ENCODE measurements around the gene CLOCK. TPM values are rescaled to one million over a fixed set of nuclear protein-coding genes. Genes with fewer than 3 reads are reported as not detected.
A peak's percentile ranks its signal among the peaks of the same experiment; 100 is the strongest.

The CLOCK gene
- total and polyA plus RNA-seq, 2 of the 13 experiments (the other 11 are each of a cell fraction or from before 2014, with no cell fraction given), result 8.8 to 13.5 TPM

DNA sequence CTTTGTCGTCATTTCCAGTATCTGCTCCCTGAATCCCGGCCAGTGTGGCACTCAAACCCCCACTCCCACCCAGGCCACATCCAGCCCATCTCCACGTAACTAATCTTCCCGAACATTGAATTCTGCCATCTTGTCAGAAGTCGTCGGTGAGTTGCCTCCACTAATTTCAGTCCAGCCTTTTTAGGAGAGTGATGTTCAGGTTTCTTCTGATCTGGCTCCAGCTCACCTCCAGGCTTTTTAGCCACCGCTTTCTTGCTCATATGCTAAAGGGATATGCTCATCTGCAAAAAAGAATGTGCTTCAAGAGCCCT, 149.6 kb downstream of the CLOCK start:
- Histone ChIP-seq H3K9ac (ENCODE audit: insufficient read depth, low read depth, low read length) (peak overlapping the region; percentile 84), H3K27me3 (ENCODE audit: control insufficient read depth in 1 of 2, insufficient read depth in 2 of 2, low read length in 2 of 2) (no peaks in the 10 kb centered on the region; a peak in 2 of 5 replicates), H3K4me2 (ENCODE audit: low read depth, low read length) (peak overlapping the region; percentile 77), H3K36me3 (replicated peaks in 1 of 2; ENCODE audit: control insufficient read depth in 1 of 2, insufficient read depth in 2 of 2, low read length in 2 of 2) (peaks cover 0 to 8% of the 10 kb centered on the region in 2 experiments; a peak in 1 of 5 replicates), H3K4me1 (ENCODE audit: insufficient read depth, low read length) (peaks cover 50% of the 10 kb centered on the region), H3K79me2 (ENCODE audit: insufficient read depth, low read length) (peaks cover 46% of the 10 kb centered on the region), H2AFZ (ENCODE audit: low read length) (no peak overlapping the region), H3K9me3 (ENCODE audit: low read length) (no peaks in the 10 kb centered on the region), H4K20me1 (ENCODE audit: insufficient read depth, low read length) (peaks cover 20% of the 10 kb centered on the region), H3K27ac (ENCODE audit: extremely low read length, insufficient read depth, low read length) (peak overlapping the region; percentile 80), H3K4me3 (replicated peaks in 1 of 3; ENCODE audit: insufficient read depth in 1 of 3, low read depth in 2 of 3, low read length in 3 of 3) (peak overlapping the region; percentile 84 to 98 (median 91))
- ChIA-PET POLR2A (interaction anchor here (2.6 to 2.8 kb wide), 3 partner anchors 11 to 149 kb away, joined by 8 to 21 read pairs (median 17); partner anchors contain the start of genes CLOCK and SRD5A3), CTCF (ENCODE audit: low intra/inter-chr PET ratio, low total read pairs) (no interaction called here)
- in situ Hi-C loops (cut with HindIII; ENCODE audit: extremely low pct_ligation_motif_present, low pct_unique_long_range_greater_than_20kb) (loop anchor here (25.0 kb wide), 1 partner anchor 465 kb away; the partner anchor contains the start of gene EXOC1), intact Hi-C loops (cut with micrococcal nuclease; ENCODE audit: unreplicated experiment) (loop anchor here (5.0 kb wide), 1 partner anchor 35 kb away; no protein-coding TSS in a partner anchor)
- FAIRE-seq (no peak), ATAC-seq (no peak), DNase-seq (ENCODE audit: low spot score) (no peak)
- no TSS peak for BruUV-seq (replicated peaks)
- no peak for TF ChIP-seq ZNF7 (CRISPR knock-in tag; IDR thresholded peaks at IDR 0.05)
- TF ChIP-seq ELF4 (CRISPR knock-in tag; IDR thresholded peaks at IDR 0.05; ENCODE audit: borderline replicate concordance), result 0 out of 2 replicates have a peak, but pooled peaks have one; percentile 16
- 2% methylated on average over 7 of the region's 7 CpGs for WGBS (ENCODE audit: low lambda C conversion rate)

DNA sequence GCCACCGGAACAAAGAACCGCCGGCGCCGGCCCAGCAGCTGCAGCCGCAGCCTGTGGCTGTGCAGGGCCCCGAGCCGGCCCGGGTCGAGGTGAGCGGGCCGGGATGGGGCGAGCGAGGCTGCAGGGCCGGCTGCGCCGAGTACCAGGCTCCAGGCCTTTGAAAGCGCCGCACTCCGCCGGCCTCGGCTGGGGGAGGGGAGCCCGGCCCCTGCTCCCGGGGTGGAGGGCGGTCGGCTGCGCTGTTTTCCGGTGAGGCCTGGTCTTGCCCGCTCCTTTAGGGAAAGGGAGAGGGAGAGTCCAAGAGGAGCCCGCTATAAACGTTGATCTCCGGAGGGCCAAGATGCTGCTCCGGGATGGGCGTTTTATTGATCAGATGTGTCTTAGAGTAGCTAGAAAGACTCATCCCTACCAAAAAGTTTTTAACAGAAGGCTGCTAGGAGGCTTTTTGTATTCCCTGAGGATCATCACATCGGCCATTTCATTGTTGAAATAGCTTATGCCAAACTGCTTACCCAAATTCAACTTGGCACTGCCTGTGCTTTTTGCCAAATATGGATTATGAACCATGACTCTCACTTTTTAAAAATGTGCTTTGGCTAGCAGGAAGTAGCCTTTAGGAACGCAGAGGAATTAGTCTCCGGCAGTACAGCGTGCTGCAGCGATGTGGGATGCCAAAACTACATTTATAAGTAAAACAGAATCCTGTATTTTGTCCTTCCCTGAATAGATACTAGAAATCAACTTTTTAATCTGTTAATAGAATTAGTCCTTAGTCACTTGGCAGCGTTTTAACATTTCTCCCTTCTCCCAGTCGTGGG, 150.2 kb downstream of the CLOCK start:
- intact Hi-C loops (cut with micrococcal nuclease; ENCODE audit: unreplicated experiment), result loop anchor here (5.0 kb wide), 1 partner anchor 36 kb away; no protein-coding TSS in a partner anchor
- under 1% methylated on average over 33 of the region's 41 CpGs for WGBS (ENCODE audit: low lambda C conversion rate)
- TF ChIP-seq NKX3-1 (CRISPR knock-in tag; IDR thresholded peaks at IDR 0.05) (0 out of 2 replicates have a peak, but pooled peaks have one; percentile 23), EHMT2 (IDR thresholded peaks at IDR 0.05; ENCODE audit: borderline replicate concordance, low read depth, low read length) (no peak), ZNF776 (CRISPR knock-in tag; IDR thresholded peaks at IDR 0.05) (no peak), ZNF737 (CRISPR knock-in tag; IDR thresholded peaks at IDR 0.05; ENCODE audit: borderline replicate concordance) (0 out of 2 replicates have a peak, but pooled peaks have one; percentile 24), XBP1 (CRISPR knock-in tag; IDR thresholded peaks at IDR 0.05) (no peak), ZFP36L2 (CRISPR knock-in tag; IDR thresholded peaks at IDR 0.05) (no peak), ZFY (CRISPR knock-in tag; IDR thresholded peaks at IDR 0.05) (peak; percentile 75), ZNF546 (CRISPR knock-in tag; conservative IDR thresholded peaks at IDR 0.05) (0 out of 2 replicates have a peak, but pooled peaks have one; percentile 18), TCF7 (IDR thresholded peaks at IDR 0.05; ENCODE audit: low read depth) (peak; percentile 19; the same call in 1 of the 2 replicates), POLR2A (IDR thresholded peaks at IDR 0.05; ENCODE audit: insufficient read depth in 1 of 2, low read depth in 2 of 2, low read length in 2 of 2) (peak in 1 of 2 experiments; percentile 38; a peak in 1 of 4 replicates), SRF (IDR thresholded peaks at IDR 0.05; ENCODE audit: low read depth, low read length) (peak; percentile 34; the same call in 1 of the 2 replicates), ZNF766 (CRISPR knock-in tag; IDR thresholded peaks at IDR 0.05; ENCODE audit: borderline replicate concordance) (0 out of 2 replicates have a peak, but pooled peaks have one; percentile 37), PRMT3 (CRISPR knock-in tag; IDR thresholded peaks at IDR 0.05; ENCODE audit: borderline replicate concordance, low read depth) (no peak)
- TF ChIP-seq, protein P1, sequence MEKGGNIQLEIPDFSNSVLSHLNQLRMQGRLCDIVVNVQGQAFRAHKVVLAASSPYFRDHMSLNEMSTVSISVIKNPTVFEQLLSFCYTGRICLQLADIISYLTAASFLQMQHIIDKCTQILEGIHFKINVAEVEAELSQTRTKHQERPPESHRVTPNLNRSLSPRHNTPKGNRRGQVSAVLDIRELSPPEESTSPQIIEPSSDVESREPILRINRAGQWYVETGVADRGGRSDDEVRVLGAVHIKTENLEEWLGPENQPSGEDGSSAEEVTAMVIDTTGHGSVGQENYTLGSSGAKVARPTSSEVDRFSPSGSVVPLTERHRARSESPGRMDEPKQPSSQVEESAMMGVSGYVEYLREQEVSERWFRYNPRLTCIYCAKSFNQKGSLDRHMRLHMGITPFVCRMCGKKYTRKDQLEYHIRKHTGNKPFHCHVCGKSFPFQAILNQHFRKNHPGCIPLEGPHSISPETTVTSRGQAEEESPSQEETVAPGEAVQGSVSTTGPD (CRISPR knock-in tag; IDR thresholded peaks at IDR 0.05), result 0 out of 2 replicates have a peak, but pooled peaks have one; percentile 39

More for the DNA sequence above, 150.2 kb downstream of the CLOCK start:
- Histone ChIP-seq H2AFZ (ENCODE audit: low read length) (no peak overlapping the region), H3K27me3 (ENCODE audit: control insufficient read depth in 1 of 2, insufficient read depth in 2 of 2, low read length in 2 of 2) (no peaks in the 10 kb centered on the region; a peak in 2 of 5 replicates), H3K9ac (ENCODE audit: insufficient read depth, low read depth, low read length) (peak overlapping the region; percentile 84), H3K79me2 (ENCODE audit: insufficient read depth, low read length) (peaks cover 46% of the 10 kb centered on the region), H3K27ac (ENCODE audit: extremely low read length, insufficient read depth, low read length) (peak overlapping the region; percentile 80), H4K20me1 (ENCODE audit: insufficient read depth, low read length) (peaks cover 20% of the 10 kb centered on the region), H3K4me2 (ENCODE audit: low read depth, low read length) (peak overlapping the region; percentile 77), H3K4me3 (replicated peaks in 1 of 3; ENCODE audit: insufficient read depth in 1 of 3, low read depth in 2 of 3, low read length in 3 of 3) (peak overlapping the region; percentile 84 to 98 (median 91)), H3K9me3 (ENCODE audit: low read length) (no peaks in the 10 kb centered on the region), H3K36me3 (replicated peaks in 1 of 2; ENCODE audit: control insufficient read depth in 1 of 2, insufficient read depth in 2 of 2, low read length in 2 of 2) (peaks cover 0 to 8% of the 10 kb centered on the region in 2 experiments; a peak in 1 of 5 replicates), H3K4me1 (ENCODE audit: insufficient read depth, low read length) (peaks cover 50% of the 10 kb centered on the region)
- in situ Hi-C loops (cut with HindIII; ENCODE audit: extremely low pct_ligation_motif_present, low pct_unique_long_range_greater_than_20kb), result loop anchor here (25.0 kb wide), 1 partner anchor 466 kb away; the partner anchor contains the start of gene EXOC1
- CTCF ChIA-PET (ENCODE audit: low intra/inter-chr PET ratio, low total read pairs), result no interaction called here
- POLR2A ChIA-PET, result interaction anchor here (1.2 to 2.8 kb wide), 5 partner anchors 9 to 150 kb away, joined by 4 to 21 read pairs (median 8); partner anchors contain the start of genes CLOCK and SRD5A3
- BruUV-seq (replicated peaks), result TSS peak; percentile 55
- FAIRE-seq (peak; percentile 30), ATAC-seq (peak; percentile 68), DNase-seq (ENCODE audit: low spot score) (peak; percentile 31)
